ENCODE data around the gene OR6B1. TPM values are rescaled to one million over a fixed set of nuclear protein-coding genes. Genes with fewer than 3 reads are reported as not detected.
"Not testable (repeated sequence)": the region's sequence is repeated elsewhere in the genome, so short reads cannot be mapped to it uniquely, and the experiment has no call there.

The OR6B1 gene
- total RNA-seq, 1 donor from 2014 or later: not detected

GRCh38 chr7:144001543-144001942 is 1.4 kb downstream of the OR6B1 start:
- no peak for TF ChIP-seq CTCF (IDR thresholded peaks at IDR 0.05; ENCODE audit: partially characterized antibody, unreplicated experiment)
- DNase-seq: no peak
- Mint-ChIP-seq H3K27ac (ENCODE audit: unreplicated experiment) (no peak overlapping the region), H3K27me3 (ENCODE audit: unreplicated experiment) (peaks cover 3% of the 10 kb centered on the region), H3K4me1 (ENCODE audit: low read depth, unreplicated experiment) (no peaks in the 10 kb centered on the region), H3K36me3 (ENCODE audit: unreplicated experiment) (peaks cover 5% of the 10 kb centered on the region), H3K4me3 (ENCODE audit: unreplicated experiment) (no peak overlapping the region), H3K9me3 (ENCODE audit: unreplicated experiment) (no peaks in the 10 kb centered on the region)

DNA sequence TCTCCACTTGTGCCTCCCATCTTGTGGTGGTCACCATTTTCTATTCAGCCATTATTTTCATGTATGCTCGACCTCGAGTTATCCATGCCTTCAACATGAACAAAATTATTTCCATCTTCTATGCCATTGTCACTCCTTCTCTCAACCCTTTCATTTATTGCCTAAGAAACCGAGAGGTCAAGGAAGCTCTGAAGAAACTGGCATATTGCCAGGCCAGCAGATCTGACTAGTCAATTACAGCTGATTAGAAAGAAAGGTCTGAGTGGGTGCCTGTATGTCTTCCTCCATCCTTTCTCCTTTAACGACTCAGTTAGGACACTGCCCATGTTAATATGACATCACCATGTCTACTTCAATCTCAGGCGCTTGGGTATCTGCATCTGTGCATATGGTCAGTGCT is 4.6 kb downstream of the OR6B1 start:
- no peaks in the 10 kb centered on the region for H3K4me1 Mint-ChIP-seq (ENCODE audit: low read depth, unreplicated experiment)
- no peaks in the 10 kb centered on the region for H3K9me3 Mint-ChIP-seq (ENCODE audit: unreplicated experiment)
- H3K27ac Mint-ChIP-seq (ENCODE audit: unreplicated experiment): no peak overlapping the region
- H3K36me3 Mint-ChIP-seq (ENCODE audit: unreplicated experiment): peaks cover 14% of the 10 kb centered on the region
- H3K4me3 Mint-ChIP-seq (ENCODE audit: unreplicated experiment): no peak overlapping the region
- DNase-seq: no peak
- no peak for TF ChIP-seq CTCF (IDR thresholded peaks at IDR 0.05; ENCODE audit: partially characterized antibody, unreplicated experiment)
- peaks cover 3% of the 10 kb centered on the region for H3K27me3 Mint-ChIP-seq (ENCODE audit: unreplicated experiment)

DNA sequence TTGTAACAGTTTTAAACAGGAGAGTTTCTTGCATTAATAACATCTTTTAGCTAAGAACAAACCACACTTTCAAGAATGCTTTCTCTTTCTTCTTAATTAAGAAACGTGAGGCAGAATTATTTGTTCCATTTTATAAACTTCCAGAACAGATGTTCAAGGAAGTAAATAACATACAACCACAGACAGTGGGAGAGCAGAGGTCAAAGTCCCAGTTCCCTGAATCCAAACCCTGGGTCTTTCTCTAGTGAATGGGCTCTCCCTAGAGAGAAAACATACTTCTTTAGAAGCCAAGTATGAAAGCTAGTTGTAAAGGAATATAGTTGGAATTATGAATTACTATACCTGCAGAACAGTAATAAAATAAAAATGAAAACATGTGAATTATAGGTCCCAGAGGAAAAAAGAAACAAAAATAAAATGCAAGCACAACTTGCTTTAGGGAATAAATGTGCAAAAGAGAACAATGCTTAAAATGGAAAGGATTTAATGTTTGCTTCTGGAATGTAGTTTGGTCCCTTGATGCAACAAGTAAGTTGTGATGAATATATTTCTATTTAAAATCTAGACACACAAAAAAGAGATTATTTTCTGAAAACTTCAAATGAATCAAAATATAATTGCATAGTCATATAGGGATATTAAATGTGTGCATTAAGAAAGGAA is 6.0 kb downstream of the OR6B1 start:
- no peak overlapping the region for H3K4me3 Mint-ChIP-seq (ENCODE audit: unreplicated experiment)
- peaks cover 18% of the 10 kb centered on the region for H3K36me3 Mint-ChIP-seq (ENCODE audit: unreplicated experiment)
- peaks cover 5% of the 10 kb centered on the region for H3K27me3 Mint-ChIP-seq (ENCODE audit: unreplicated experiment)
- no peaks in the 10 kb centered on the region for H3K4me1 Mint-ChIP-seq (ENCODE audit: low read depth, unreplicated experiment)
- no peak for DNase-seq
- no peak for TF ChIP-seq CTCF (IDR thresholded peaks at IDR 0.05; ENCODE audit: partially characterized antibody, unreplicated experiment)
- no peak overlapping the region for H3K27ac Mint-ChIP-seq (ENCODE audit: unreplicated experiment)
- peaks cover under 1% of the 10 kb centered on the region for H3K9me3 Mint-ChIP-seq (ENCODE audit: unreplicated experiment)

DNA sequence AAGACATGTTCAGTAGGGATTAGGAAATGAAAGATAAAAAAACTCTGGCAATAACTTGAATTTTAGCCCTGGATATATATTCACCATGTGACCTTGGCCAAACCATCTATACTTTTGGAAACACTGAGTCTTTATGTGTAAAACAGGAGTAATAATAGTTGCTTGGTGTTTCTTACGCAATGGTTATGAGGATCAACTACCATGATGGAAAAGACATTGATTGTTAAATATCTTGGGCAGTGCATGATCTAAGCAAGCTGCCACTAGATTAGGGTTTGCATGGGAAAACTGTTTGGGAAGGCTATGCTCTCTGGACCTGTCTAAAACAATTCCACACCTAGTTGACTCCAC is 6.5 kb downstream of the OR6B1 start:
- Mint-ChIP-seq H3K9me3 (ENCODE audit: unreplicated experiment) (peaks cover 1% of the 10 kb centered on the region), H3K27ac (ENCODE audit: unreplicated experiment) (no peak overlapping the region), H3K36me3 (ENCODE audit: unreplicated experiment) (peaks cover 18% of the 10 kb centered on the region), H3K27me3 (ENCODE audit: unreplicated experiment) (peaks cover 5% of the 10 kb centered on the region), H3K4me3 (ENCODE audit: unreplicated experiment) (no peak overlapping the region), H3K4me1 (ENCODE audit: low read depth, unreplicated experiment) (no peaks in the 10 kb centered on the region)
- TF ChIP-seq CTCF (IDR thresholded peaks at IDR 0.05; ENCODE audit: partially characterized antibody, unreplicated experiment): no peak
- no peak for DNase-seq

DNA sequence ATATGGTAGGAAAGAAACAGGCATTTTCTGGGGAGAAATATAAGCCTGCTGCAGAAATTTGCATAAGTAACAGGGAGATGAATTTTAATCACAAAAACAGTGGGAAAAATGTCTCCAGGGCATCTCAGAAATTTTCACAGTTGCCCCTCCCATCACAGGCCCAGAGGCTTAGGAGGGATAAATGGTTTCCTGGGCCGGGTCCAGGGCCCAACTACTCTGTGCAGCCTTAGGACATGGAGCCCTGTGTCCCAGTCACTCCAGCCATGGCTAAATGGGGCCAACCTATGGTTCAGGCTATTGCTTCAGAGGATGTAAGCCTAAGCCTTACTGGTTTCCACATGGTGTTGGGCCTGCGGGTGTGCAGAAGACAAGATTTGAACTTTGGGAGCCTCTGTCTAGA is 9.2 kb downstream of the OR6B1 start:
- Mint-ChIP-seq H3K27me3 (ENCODE audit: unreplicated experiment) (peaks cover 7% of the 10 kb centered on the region), H3K27ac (ENCODE audit: unreplicated experiment) (no peak overlapping the region), H3K4me1 (ENCODE audit: low read depth, unreplicated experiment) (no peaks in the 10 kb centered on the region), H3K9me3 (ENCODE audit: unreplicated experiment) (peaks cover 1% of the 10 kb centered on the region), H3K36me3 (ENCODE audit: unreplicated experiment) (peaks cover 17% of the 10 kb centered on the region), H3K4me3 (ENCODE audit: unreplicated experiment) (no peak overlapping the region)
- no peak for TF ChIP-seq CTCF (IDR thresholded peaks at IDR 0.05; ENCODE audit: partially characterized antibody, unreplicated experiment)
- no peak for DNase-seq

DNA sequence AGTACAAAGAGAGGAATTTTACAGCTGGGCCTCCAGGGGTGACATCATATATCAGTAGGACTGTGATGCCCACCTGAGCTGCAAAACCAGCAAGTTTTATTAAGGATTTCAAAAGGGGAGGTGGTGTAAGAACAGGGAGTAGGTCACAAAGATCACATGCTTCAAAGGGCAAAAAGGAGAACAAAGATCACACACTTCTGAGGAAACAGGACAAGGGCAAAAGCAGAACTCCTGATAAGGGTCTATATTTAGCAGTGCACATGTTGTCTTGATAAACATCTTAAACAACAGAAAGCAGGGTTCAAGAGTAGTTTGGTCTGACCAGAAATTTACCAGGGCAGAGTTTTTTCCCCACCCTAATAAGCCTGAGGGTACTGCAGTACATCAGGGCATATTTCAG is 9.9 kb downstream of the OR6B1 start:
- H3K4me1 Mint-ChIP-seq (ENCODE audit: low read depth, unreplicated experiment); H3K4me3 Mint-ChIP-seq (ENCODE audit: unreplicated experiment); DNase-seq; H3K9me3 Mint-ChIP-seq (ENCODE audit: unreplicated experiment); H3K27ac Mint-ChIP-seq (ENCODE audit: unreplicated experiment); H3K27me3 Mint-ChIP-seq (ENCODE audit: unreplicated experiment): not testable (repeated sequence)
- H3K36me3 Mint-ChIP-seq (ENCODE audit: unreplicated experiment): peaks cover 14% of the 10 kb centered on the region

DNA sequence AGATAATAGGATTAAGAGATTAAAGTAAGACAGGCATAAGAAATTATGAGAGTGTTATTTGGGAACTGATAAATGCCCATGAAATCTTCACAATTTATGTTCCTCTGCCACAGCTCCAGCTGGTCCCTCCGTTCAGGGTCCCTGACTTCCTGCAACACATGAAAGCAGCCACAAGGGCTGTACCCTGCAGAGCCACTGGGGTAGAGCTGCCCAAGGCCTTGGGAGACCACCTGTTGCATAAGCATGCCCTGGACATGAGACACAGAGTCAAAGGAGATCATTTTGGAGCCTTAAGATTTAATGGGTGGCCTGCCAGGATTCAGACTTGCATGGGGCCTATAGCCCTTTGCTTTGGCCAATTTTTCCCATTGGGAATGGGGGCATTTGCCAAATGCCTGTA is 10.7 kb downstream of the OR6B1 start:
- not testable (repeated sequence) for DNase-seq; H3K9me3 Mint-ChIP-seq (ENCODE audit: unreplicated experiment); H3K4me3 Mint-ChIP-seq (ENCODE audit: unreplicated experiment); H3K27ac Mint-ChIP-seq (ENCODE audit: unreplicated experiment); H3K27me3 Mint-ChIP-seq (ENCODE audit: unreplicated experiment); H3K4me1 Mint-ChIP-seq (ENCODE audit: low read depth, unreplicated experiment)
- peaks cover 14% of the 10 kb centered on the region for H3K36me3 Mint-ChIP-seq (ENCODE audit: unreplicated experiment)

All from glutamatergic neuron (in vitro differentiated cells).